Measurements from ENCODE around the gene GID8. TPM values are rescaled to one million over a fixed set of nuclear protein-coding genes. Genes with fewer than 3 reads are reported as not detected.

GID8 gene
- total and polyA plus RNA-seq, 2 of the 13 experiments (the other 11 are each of a cell fraction or from before 2014, with no cell fraction given), result 39.6 to 59.8 TPM

GRCh38 chr20:62953839-62954703 is 16.1 kb downstream of the GID8 start (continued):
- peak; percentile 94; the same call in 1 of the 2 replicates for TF ChIP-seq PLSCR1 (CRISPR knock-in tag; IDR thresholded peaks at IDR 0.05; ENCODE audit: borderline replicate concordance)
- TF ChIP-seq TP53 (CRISPR knock-in tag; conservative IDR thresholded peaks at IDR 0.05), result peak; percentile 75
- TF ChIP-seq FOSL2 (CRISPR knock-in tag; IDR thresholded peaks at IDR 0.05), result peak; percentile 51; the same call in 1 of the 2 replicates
- peak; percentile 99 for TF ChIP-seq REL (CRISPR knock-in tag; conservative IDR thresholded peaks at IDR 0.05)
- peak; percentile 93 for TF ChIP-seq MEF2D (CRISPR knock-in tag; IDR thresholded peaks at IDR 0.05)
- no peak for TF ChIP-seq MBD4 (IDR thresholded peaks at IDR 0.05; ENCODE audit: borderline replicate concordance, low read length)
- TF ChIP-seq ZBTB33 (CRISPR knock-in tag; IDR thresholded peaks at IDR 0.05), result no peak
- peak; percentile 99 for TF ChIP-seq ZNF557 (CRISPR knock-in tag; IDR thresholded peaks at IDR 0.05)
- no peak; the same call in none of the 2 replicates for TF ChIP-seq MLX (CRISPR knock-in tag; IDR thresholded peaks at IDR 0.05)
- TF ChIP-seq SNAI1 (CRISPR knock-in tag; IDR thresholded peaks at IDR 0.05; ENCODE audit: borderline replicate concordance), result peak; percentile 88; the same call in 1 of the 2 replicates
- no peak for TF ChIP-seq TBP (CRISPR knock-in tag; IDR thresholded peaks at IDR 0.05)
- TF ChIP-seq MIER3 (CRISPR knock-in tag; IDR thresholded peaks at IDR 0.05; ENCODE audit: borderline replicate concordance), result peak; percentile 92; the same call in 1 of the 2 replicates
- TF ChIP-seq GPN1 (CRISPR knock-in tag; IDR thresholded peaks at IDR 0.05; ENCODE audit: borderline replicate concordance), result no peak
- TF ChIP-seq ZNF564 (CRISPR knock-in tag; IDR thresholded peaks at IDR 0.05), result peak; percentile 96
- TF ChIP-seq HDAC6 (IDR thresholded peaks at IDR 0.05; ENCODE audit: low read depth, low read length), result no peak
- no peak for TF ChIP-seq FUBP1 (CRISPR knock-in tag; IDR thresholded peaks at IDR 0.05; ENCODE audit: borderline replicate concordance)
- no peak; the same call in none of the 2 replicates for TF ChIP-seq KAT7 (CRISPR knock-in tag; IDR thresholded peaks at IDR 0.05; ENCODE audit: borderline replicate concordance)
- TF ChIP-seq IKZF5 (CRISPR knock-in tag; IDR thresholded peaks at IDR 0.05), result peak; percentile 94
- TF ChIP-seq ZNF496 (CRISPR knock-in tag; IDR thresholded peaks at IDR 0.05; ENCODE audit: insufficient replicate concordance), result no peak
- TF ChIP-seq ZBTB38 (CRISPR knock-in tag; IDR thresholded peaks at IDR 0.05), result peak; percentile 91; the same call in 1 of the 2 replicates
- peak; percentile 31 for TF ChIP-seq STAG1 (CRISPR knock-in tag; IDR thresholded peaks at IDR 0.05)
